OCI-LY7 (cell line): ENCODE results near the gene MEOX1. TPM values are rescaled to one million over a fixed set of nuclear protein-coding genes. Genes with fewer than 3 reads are reported as not detected.

Source experiments
- BruUV-seq: library from RNA; stranded (reverse); fragments of 400-500 nt; replicated peaks from 2 replicates; lab custom pipeline; 2021; lab: Mats Ljungman, UMichigan
- CTCF ChIA-PET: fragments of 300-600 bp; sonication (Branson Sonifier 250); formaldehyde crosslinking; loops from one replicate; lab custom pipeline; 2022; ENCODE audit warnings: antibody characterized with exemption; ENCODE audit not compliant: unreplicated experiment; lab: Charles Lee
- POLR2A ChIA-PET: fragments of 300-600 bp; sonication (Branson Sonifier 250); formaldehyde crosslinking; loops from one replicate; lab custom pipeline; 2022; ENCODE audit warnings: antibody characterized with exemption; lab: Charles Lee
- DNase-seq: peaks from one replicate; pipeline ENCODE4 v3.0.0-alpha.2; 2015; ENCODE audit warnings: low spot score
- H2AFZ ChIP-seq: fragments of 200-600 bp; sonication (generic), shearing (Covaris generic); 2 replicates; pipeline ENCODE4 v1.6.1; 2014; ENCODE audit warnings: mild to moderate bottlenecking, antibody characterized with exemption, low read length, moderate library complexity
- H3K27ac ChIP-seq: fragments of 200-600 bp; sonication (generic); 2 replicates; pipeline ENCODE4 v1.5.1; 2014; ENCODE audit warnings: mixed run types, low read depth, mild to moderate bottlenecking, moderate library complexity, low read length, inconsistent platforms; ENCODE audit not compliant: poor library complexity, severe bottlenecking
- H3K36me3 ChIP-seq: fragments of 200-600 bp; sonication (generic); 2 replicates; pipeline ENCODE4 v1.6.1; 2014; ENCODE audit warnings: mild to moderate bottlenecking, antibody characterized with exemption, low read length, moderate library complexity, mixed read lengths; ENCODE audit not compliant: insufficient read depth
- H3K4me1 ChIP-seq: fragments of 200-600 bp; sonication (generic); 2 replicates; pipeline ENCODE4 v1.5.1; 2014; ENCODE audit warnings: mild to moderate bottlenecking, low read length; ENCODE audit not compliant: insufficient read depth, poor library complexity, severe bottlenecking
- H3K4me2 ChIP-seq: fragments of 200-600 bp; sonication (generic); 2 replicates; pipeline ENCODE4 v1.6.1; 2014; ENCODE audit warnings: mild to moderate bottlenecking, low read length
- H3K4me3 ChIP-seq: fragments of 200-600 bp; sonication (generic); 2 replicates; pipeline ENCODE4 v1.5.1; 2014; ENCODE audit warnings: mild to moderate bottlenecking, low read depth, low read length; ENCODE audit not compliant: poor library complexity, severe bottlenecking
- H3K79me2 ChIP-seq: fragments of 200-600 bp; sonication (generic); 2 replicates; pipeline ENCODE4 v1.6.1; 2016; ENCODE audit warnings: low read depth, mild to moderate bottlenecking, low read length, moderate library complexity, mixed read lengths; ENCODE audit not compliant: insufficient read depth
- H3K9me2 ChIP-seq: fragments of 200-600 bp; sonication (generic); 2 replicates; pipeline ENCODE4 v1.6.1; 2016; ENCODE audit warnings: mild to moderate bottlenecking, low read length, mixed read lengths; ENCODE audit not compliant: insufficient read depth
- H3K9me3 ChIP-seq: fragments of 200-600 bp; sonication (generic); 2 replicates; pipeline ENCODE4 v1.6.1; 2014; ENCODE audit warnings: mild to moderate bottlenecking, mixed run types, low read length, mixed read lengths
- H4K20me1 ChIP-seq: fragments of 200-600 bp; sonication (generic); 2 replicates; pipeline ENCODE4 v1.6.1; 2014; ENCODE audit warnings: mild to moderate bottlenecking, antibody characterized with exemption, low read length, moderate library complexity, mixed read lengths; ENCODE audit not compliant: insufficient read depth
- CTCF ChIP-seq: fragments of 200-600 bp; sonication (generic); conservative IDR thresholded peaks from 2 replicates; pipeline ENCODE4 v1.5.1; 2014; ENCODE audit warnings: mild to moderate bottlenecking, antibody characterized with exemption, low read length, moderate library complexity, mixed read lengths
- EZH2phosphoT487 ChIP-seq: fragments of 200-600 bp; sonication (generic); IDR thresholded peaks from 2 replicates; pipeline ENCODE4 v1.6.1; 2018; ENCODE audit warnings: low read depth, borderline replicate concordance, mild to moderate bottlenecking, mixed run types, antibody characterized with exemption, low read length, moderate library complexity, mixed read lengths
- intact Hi-C: fragments of 100-400 bp; cut with micrococcal nuclease; formaldehyde crosslinking; loops from one replicate; pipeline ENCODE4 v1.10.0; 2022; ENCODE audit not compliant: unreplicated experiment
- total RNA-seq, 2 experiments: library from RNA; depleted of rRNA in 1 of 2; stranded (reverse); fragments of >200 nt in 1 of 2; shearing (Covaris generic) in 1 of 2; gene quantifications; 2 replicates each; pipeline ENCODE4 v1.2.3, GENCODE V29; 2014 to 2022

The MEOX1 gene
- total RNA-seq, 2 experiments from 2014 or later = not detected

GRCh38 chr17:43695970-43696865 lies 34.5 kb upstream of the MEOX1 start:
- intact Hi-C loops = no loop called here
- CTCF ChIA-PET = no interaction called here
- BruUV-seq = no TSS peak
- Histone ChIP-seq H3K4me1 (no peaks in the 10 kb centered on the region), H3K4me2 (no peak overlapping the region), H2AFZ (no peak overlapping the region), H3K79me2 (no peaks in the 10 kb centered on the region), H3K36me3 (no peaks in the 10 kb centered on the region), H3K27ac (no peak overlapping the region), H4K20me1 (no peaks in the 10 kb centered on the region), H3K9me3 (no peaks in the 10 kb centered on the region), H3K9me2 (no peaks in the 10 kb centered on the region), H3K4me3 (no peak overlapping the region)
- POLR2A ChIA-PET = no interaction called here
- TF ChIP-seq CTCF (no peak), EZH2phosphoT487 (no peak)
- no peak for DNase-seq

- H4K20me1 ChIP-seq = no peaks in the 10 kb centered on the region
- no peaks in the 10 kb centered on the region for H3K4me1 ChIP-seq
- intact Hi-C loops = loop anchor here (1.0 kb wide), 2 partner anchors 66 to 152 kb away; no protein-coding TSS in a partner anchor
- ChIA-PET CTCF (no interaction called here), POLR2A (no interaction called here)
- no peak overlapping the region for H3K27ac ChIP-seq
- BruUV-seq = no TSS peak
- TF ChIP-seq EZH2phosphoT487 = no peak
- TF ChIP-seq CTCF = peak; percentile 97
- H3K4me3 ChIP-seq = no peak overlapping the region
- no peaks in the 10 kb centered on the region for H3K9me3 ChIP-seq
- peak; percentile 79 for DNase-seq
- no peaks in the 10 kb centered on the region for H3K9me2 ChIP-seq
- H3K4me2 ChIP-seq = no peak overlapping the region
- H3K79me2 ChIP-seq = no peaks in the 10 kb centered on the region
- no peaks in the 10 kb centered on the region for H3K36me3 ChIP-seq
- H2AFZ ChIP-seq = no peak overlapping the region
These were observed 32.6 kb upstream of the MEOX1 start for GRCh38 chr17:43694081-43694870.
